GM18873 (cell line): ENCODE data around the gene TSHZ2.

Experiments used
- ATAC-seq: cut with Tn5 transposase; IDR thresholded peaks from one replicate; pipeline ENCODE4 v1.9.1; 2021; ENCODE audit warnings: mild to moderate bottlenecking, moderate library complexity, moderate number of reproducible peaks; ENCODE audit not compliant: unreplicated experiment, low FRiP score

Gene TSHZ2

GRCh38 chr20:53053595-53053994, 81.4 kb downstream of the TSHZ2 start:
- ATAC-seq, result no peak

GRCh38 chr20:53055367-53056067, 83.4 kb downstream of the TSHZ2 start:
- ATAC-seq, result no peak

GRCh38 chr20:53057579-53057978, 85.4 kb downstream of the TSHZ2 start:
- ATAC-seq, result no peak

- no peak for ATAC-seq
Observed at GRCh38 chr20:53059848-53060247, 87.7 kb downstream of the TSHZ2 start.

DNA sequence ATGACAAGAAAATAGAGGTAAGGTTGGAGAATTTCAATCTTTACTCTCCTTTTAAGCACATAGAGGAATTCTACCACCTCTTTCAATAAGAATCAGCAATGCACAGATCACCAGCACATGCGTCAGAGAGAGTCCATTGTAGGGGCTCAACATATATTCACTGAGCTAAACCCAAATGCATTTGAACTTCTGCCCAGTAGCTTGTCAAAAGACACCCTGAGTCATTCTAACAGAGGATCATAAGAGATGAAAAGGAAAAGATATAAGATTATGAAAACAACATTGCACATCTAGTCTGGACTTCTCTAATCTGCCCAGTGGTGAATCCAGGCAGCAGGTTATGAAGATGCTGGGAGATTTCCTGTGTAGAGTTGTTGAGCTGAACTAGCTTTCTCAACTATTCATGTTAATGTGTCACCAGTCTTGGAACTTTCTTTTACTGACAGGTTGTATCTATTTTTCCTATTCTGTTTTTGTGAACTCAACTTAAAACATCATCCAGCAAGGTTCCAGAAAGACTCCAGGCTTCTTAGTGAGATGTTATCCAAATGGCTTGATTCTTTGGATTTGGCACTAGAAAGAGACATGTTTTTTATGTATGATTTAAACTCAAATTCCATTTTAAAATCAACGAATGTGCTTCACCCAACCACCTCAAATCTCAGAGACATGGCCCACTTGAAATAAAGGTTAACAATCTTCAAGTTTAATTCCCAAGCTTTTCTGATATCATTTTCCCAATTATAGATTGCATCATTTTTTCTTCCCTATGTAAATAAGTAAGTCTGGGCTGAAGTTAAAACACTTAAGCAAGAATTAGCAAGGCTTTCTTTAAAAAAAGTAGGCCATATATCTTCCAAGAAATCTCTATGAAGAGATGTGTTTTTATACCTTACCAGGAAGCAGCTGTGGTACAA, 89.3 kb downstream of the TSHZ2 start:
- no peak for ATAC-seq

GRCh38 chr20:53064935-53065334, 92.8 kb downstream of the TSHZ2 start:
- no peak for ATAC-seq

DNA sequence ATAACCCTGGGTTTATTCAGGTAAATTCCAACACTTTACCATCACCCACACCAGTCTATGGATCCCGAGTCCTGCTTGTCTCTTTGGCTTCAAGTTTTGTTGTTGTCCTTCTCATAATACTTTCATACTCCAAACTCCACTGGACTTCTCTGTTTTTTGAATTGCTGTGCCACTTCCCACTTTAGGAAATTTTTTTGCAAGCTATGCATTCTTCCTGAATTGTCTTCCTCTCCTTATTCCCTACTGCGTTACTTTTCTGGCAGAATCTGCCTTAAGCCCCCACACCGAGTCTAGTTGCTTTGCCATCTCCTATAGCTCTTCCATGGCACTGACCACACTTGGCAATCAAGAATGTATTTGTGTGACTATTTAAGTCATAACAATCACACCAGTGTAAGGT, 96.1 kb downstream of the TSHZ2 start:
- no peak for ATAC-seq

- ATAC-seq, result no peak
Observed at GRCh38 chr20:53069132-53069531, 97.0 kb downstream of the TSHZ2 start.

DNA sequence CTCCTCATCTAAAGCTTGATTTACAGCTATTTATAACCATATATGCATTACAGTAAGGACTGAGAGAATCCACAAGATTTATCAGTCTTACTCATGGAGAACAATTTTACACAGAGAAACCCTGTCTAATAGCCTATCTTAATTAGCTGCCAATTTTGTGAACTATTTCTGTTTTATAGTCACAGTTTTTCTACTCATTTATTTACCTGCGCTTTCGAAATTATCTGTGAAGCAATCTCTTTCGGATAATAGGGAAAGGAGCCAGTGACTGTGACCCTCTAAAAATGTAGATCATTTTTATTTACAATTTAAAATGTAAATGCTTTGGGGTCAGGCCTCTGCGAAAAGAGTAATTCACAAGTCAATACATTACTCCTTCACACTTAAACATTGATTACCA, 98.1 kb downstream of the TSHZ2 start:
- ATAC-seq, result no peak

DNA sequence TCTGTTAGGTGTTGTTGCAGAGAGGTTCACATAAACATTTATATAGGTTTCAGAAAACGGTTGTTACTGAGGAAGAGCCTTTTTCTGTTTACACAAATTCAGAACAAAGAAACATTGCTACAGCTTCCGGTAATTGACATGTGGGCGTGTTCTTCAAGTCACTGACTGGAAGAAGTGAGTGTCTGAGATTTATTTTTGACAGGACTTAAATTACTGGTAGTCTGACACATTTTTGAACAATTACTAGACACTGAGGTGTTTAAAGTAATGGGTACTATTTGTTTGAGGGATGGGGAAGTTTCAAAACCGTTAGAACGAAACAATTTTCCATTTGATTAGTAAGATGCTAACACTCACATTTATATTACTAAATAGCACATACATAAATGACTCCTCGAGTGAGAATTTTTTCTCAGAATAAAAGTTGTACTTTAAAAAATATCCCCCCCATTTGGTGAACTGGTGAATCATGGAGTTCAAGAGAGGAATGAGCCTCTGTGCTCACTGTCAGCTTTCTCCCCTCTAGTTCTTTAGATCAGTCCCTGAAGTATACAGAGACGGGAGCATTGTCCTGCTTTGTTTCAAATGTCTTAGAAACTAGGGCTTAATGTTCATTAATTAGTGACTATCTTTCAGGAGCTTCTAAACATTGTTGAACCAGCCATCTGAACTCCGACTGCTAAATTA, 98.7 kb downstream of the TSHZ2 start:
- ATAC-seq, result no peak

- ATAC-seq, result no peak
Observed at GRCh38 chr20:53071833-53072232, 99.7 kb downstream of the TSHZ2 start.

- no peak for ATAC-seq
Observed at GRCh38 chr20:53072923-53073579, 100.9 kb downstream of the TSHZ2 start.

- no peak for ATAC-seq
Observed at GRCh38 chr20:53073636-53074415, 101.7 kb downstream of the TSHZ2 start.

DNA sequence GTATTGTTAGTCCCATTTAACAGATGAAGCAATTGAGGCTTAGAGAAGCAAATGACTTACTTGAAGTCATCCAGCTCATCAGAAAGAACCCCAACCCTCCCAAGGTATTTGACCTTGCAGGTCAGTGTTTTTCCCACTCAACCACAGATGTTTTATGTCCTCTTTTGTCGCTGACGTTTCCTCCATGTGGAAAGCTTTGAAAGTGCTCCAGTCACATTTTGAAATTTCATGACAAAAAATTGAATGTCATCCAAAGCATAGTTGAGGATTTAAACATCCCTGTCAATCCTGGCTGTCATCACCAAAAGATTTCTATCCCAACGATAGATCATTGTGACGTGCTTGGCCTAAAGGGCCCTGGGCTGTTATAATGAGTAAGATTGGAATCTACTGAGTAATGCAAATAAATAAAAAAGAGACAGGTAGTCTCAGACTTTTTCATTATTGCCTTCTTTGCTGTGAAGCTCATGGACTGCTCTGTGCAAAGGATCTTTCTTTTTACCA, 102.7 kb downstream of the TSHZ2 start:
- no peak for ATAC-seq

GRCh38 chr20:53076668-53077067, 104.5 kb downstream of the TSHZ2 start:
- ATAC-seq, result no peak

DNA sequence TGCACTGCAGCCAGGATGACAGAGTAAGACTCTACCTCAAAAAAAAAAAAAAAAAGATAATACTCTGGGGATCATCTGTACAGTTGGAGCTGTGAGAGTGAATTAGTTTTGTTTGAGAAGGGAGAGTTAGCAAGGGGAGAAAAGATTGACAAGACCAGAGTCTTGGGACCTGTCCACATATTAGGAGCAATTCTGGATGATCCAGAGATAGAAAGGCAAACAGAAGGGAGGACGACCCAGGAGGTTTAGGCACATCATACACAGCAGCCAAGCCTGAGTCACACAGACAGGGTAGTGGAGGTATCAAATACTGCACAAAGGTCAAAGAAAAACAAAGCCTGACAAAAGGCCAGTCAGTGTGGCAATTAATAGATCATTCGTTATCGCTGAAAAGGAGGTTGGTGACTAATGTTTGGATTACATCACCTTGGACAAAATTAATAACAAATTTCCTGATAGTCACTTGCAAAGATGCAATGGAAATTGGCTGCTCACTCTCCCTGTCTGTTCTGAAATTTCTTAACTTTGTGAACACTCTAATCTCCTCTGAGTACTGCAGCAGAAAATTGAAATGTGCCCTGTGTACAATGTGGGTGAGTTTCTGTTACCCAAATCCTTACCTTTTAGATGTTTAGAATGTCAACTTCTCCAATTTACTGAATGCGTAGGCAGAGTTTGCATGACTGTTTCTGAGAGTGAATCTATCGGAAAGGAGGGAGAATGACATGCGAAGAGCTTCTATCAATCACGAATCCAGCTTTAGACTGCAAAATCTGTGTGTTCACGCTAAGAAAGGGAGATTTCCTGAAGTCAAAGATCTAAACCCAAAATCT, 105.4 kb downstream of the TSHZ2 start:
- ATAC-seq, result no peak

DNA sequence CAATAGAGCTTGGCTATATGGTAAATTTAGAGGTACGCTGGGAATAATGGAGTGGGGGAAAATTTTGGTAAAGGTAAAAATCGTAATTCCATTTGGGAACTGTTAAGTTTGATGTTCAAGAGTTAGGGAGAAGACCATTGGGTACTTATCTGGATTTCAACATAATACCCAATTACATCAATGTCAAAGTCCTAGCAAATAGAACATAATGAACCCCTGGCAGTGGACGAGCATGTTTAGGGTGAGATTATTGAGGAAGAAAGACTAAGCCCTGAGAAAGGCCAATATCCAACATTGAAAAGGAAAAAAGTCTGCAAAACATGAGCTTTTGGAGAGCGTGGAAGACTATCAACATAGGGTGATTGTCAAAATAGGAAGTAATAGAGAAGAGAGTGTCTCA, 106.6 kb downstream of the TSHZ2 start:
- ATAC-seq, result no peak

DNA sequence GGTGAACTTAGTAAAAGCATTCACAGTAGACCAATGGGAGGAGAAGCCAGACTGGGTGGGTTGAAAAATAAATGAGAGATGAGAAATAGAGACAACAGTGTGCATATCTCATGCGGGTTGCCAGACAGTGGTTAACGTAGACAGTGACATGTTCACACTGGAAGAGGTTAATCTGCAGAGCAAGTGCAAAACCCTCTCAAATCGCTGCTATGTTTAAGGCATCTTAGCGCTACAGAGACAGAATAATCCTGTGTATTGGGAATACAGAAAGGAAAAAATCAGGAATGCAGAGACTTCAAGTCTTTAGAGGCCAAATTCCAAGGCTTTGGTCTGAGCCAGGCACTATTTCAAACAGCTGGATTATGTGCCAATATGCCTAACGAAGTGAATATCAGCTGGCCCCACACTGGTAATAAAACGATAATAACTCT, 107.1 kb downstream of the TSHZ2 start:
- ATAC-seq, result no peak
